GM18909 (cell line): ENCODE results near the gene OSTC.
"Not testable (repeated sequence)": the region's sequence is repeated elsewhere in the genome, so short reads cannot be mapped to it uniquely, and the experiment has no call there.

Experiments
- ATAC-seq: cut with Tn5 transposase; IDR thresholded peaks from one replicate; pipeline ENCODE4 v1.9.1; 2021; ENCODE audit warnings: mild to moderate bottlenecking; ENCODE audit not compliant: unreplicated experiment, poor library complexity

The OSTC gene

GRCh38 chr4:108709722-108710121 is 59.3 kb downstream of the OSTC start:
- no peak for ATAC-seq

GRCh38 chr4:108710578-108710977 is 60.2 kb downstream of the OSTC start:
- not testable (repeated sequence) for ATAC-seq

- no peak for ATAC-seq
These were observed 64.5 kb downstream of the OSTC start for GRCh38 chr4:108714880-108715279.

GRCh38 chr4:108716340-108716739 is 65.9 kb downstream of the OSTC start:
- no peak for ATAC-seq

GRCh38 chr4:108717386-108717785 is 67.0 kb downstream of the OSTC start:
- ATAC-seq = no peak
